Activated naive CD4-positive, alpha-beta T cell treated with anti-CD3 and anti-CD28 coated beads, Interleukin-2, amount 50 U/mL, for 72 hours (primary cell): ENCODE data around the gene CYB5R2. TPM values are rescaled to one million over a fixed set of nuclear protein-coding genes. Genes with fewer than 3 reads are reported as not detected.
"Not testable (repeated sequence)": the region's sequence is repeated elsewhere in the genome, so short reads cannot be mapped to it uniquely, and the experiment has no call there.

Experiments
- ATAC-seq, 2 donors: fragments of 150-1000 bp; cut with Tn5 transposase; 2 replicates each; pipeline ENCODE4 v1.10.0; 2021; ENCODE audit warnings: mild to moderate bottlenecking in 2 of 2, moderate library complexity in 2 of 2
- DNase-seq, 2 donors: peaks; one replicate each; pipeline ENCODE4 v3.0.0; 2021 to 2022; ENCODE audit warnings: low spot score in 2 of 2
- H3K27ac Mint-ChIP-seq, 2 donors: one replicate each; pipeline ENCODE4 v1.8.0; 2022; ENCODE audit warnings: mild to moderate bottlenecking in 2 of 2, mixed read lengths in 2 of 2
- H3K36me3 Mint-ChIP-seq, 2 donors: one replicate each; pipeline ENCODE4 v1.8.0; 2022; ENCODE audit warnings: mixed read lengths in 2 of 2
- H3K9me3 Mint-ChIP-seq, 2 donors: one replicate each; pipeline ENCODE4 v1.8.0; 2022; ENCODE audit warnings: mixed read lengths in 2 of 2
- total RNA-seq, 2 donors: library from RNA; stranded (reverse); gene quantifications; one replicate each; pipeline ENCODE4 v1.2.3, GENCODE V29; 2022

Gene CYB5R2
- total RNA-seq, 2 donors from 2014 or later = 0.77 to 26.9 TPM

DNA sequence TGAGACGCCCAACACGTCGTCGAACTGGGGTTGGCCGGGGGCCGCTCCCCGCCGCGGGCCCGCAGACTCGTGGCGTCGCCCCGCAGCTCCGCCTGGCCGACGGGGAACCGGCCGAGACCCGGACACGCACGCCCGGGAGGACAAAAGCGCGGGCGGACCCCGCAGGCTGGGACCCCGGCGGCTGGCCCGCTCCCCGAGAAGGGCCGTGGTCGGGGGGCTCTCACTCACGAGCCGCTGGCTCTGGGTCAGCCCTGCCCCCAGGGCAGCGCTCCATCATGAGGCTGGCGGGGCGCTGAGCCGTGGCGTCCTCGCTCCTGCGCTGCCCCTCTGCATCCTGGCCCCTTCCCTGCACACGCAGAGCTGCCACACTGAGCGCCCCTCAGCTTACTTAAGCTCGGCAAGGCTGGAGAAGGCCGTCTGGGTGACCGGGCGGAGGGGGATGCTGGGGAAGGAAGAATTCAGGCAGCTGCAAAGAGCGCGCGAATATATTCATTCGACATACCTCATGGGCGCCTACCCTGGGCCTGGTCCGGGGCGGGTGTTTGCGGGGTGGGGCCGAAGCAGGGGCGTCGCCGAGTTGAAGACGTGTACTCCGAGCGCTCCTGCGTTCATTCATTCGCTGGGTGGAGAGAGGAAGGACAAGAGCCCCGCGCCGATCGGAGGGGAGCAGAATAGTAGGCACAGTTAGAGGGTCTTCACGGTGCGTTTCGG is 579 bp upstream of the CYB5R2 start:
- Mint-ChIP-seq H3K27ac (peak overlapping the region in 1 of 2 donors; percentile 47), H3K36me3 (peaks cover 0 to 8% of the 10 kb centered on the region in 2 donors)
- ATAC-seq = peak in 1 of 2 donors; percentile 63

DNA sequence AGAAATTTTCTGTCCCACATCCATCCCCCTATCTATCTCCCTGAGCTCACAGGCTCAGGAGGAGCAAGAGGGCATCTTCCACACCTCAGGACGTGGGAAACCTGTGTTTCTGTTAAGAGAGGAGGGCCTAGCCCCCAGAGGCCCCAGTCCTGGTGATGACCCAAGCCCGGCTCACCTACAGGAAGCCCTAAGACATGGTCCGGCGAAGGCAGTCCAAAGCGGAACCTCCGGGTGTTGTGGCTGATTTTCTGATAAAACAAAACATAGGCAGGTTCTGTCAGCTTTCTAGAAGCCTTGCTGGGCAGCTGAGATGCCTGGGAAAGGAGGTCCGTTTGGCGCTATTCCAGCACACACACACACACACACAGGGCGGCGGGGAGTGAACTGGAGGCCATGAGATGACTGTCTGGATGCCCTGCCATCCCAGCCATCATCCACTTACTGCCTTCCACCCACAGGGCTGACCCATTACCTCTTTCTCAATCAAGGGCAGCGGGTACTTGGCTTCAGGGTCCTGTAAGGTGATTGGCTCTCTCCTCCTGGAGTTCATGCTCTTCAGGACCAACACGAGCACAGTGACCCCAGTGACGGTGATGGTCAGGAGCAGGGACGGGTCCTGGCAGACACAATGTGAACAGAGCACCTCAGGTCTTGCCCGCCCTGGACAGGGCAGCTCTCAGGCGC is 882 bp downstream of the CYB5R2 start:
- H3K27ac Mint-ChIP-seq = peak overlapping the region in 1 of 2 donors; percentile 60
- peaks cover 0 to 8% of the 10 kb centered on the region in 2 donors for H3K36me3 Mint-ChIP-seq
- no peaks in the 10 kb centered on the region for H3K9me3 Mint-ChIP-seq
- no peak for DNase-seq
- ATAC-seq = peak in 1 of 2 donors; percentile 0

More for the DNA sequence above, 579 bp upstream of the CYB5R2 start:
- no peak for DNase-seq
- H3K9me3 Mint-ChIP-seq = no peaks in the 10 kb centered on the region

DNA sequence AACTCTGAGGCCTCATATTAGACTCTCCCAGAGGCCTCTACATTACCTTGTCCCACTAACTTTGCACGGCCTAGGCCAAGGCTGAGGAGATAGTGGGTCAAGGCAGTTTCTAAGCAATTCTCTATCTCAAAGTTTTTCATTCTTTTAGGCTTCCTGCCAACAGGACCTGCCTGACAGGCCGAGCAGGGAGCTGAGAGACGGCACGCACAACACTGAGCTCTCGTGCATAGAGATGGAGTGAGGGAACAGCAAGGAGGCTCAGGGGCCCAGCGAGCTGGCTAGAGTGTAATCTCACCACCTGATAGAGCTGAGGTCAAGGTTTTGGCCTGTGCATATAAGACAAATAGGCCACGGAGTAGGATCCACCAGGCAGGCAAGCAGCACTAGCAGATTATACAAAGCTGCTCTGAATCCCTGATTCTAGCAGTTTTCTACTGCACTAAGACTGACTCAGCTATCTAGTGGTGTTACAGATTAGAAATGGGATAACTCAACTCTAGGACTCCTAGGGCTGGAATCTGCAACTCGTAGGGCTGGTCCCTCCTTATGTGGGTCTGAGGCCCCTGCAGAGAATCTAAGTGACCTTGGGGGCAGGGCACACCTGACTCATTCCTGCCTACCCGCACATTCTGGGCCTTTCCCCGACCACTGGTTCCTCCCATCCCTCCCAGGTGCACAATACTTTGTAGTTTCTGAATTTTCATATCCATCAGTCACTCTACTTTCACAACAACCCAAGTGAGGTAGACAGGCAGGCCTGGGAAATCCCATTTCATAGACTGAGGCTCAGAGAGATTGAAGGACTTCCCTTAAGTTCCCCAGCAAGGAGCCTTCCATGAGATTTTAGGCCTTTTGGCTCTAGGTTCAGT is 1.7 kb downstream of the CYB5R2 start:
- ATAC-seq (peak; percentile 74 to 82), DNase-seq (peak in 1 of 2 donors; percentile 44)
- H3K36me3 Mint-ChIP-seq = peaks cover 0 to 1% of the 10 kb centered on the region in 2 donors
- no peak overlapping the region for H3K27ac Mint-ChIP-seq
- H3K9me3 Mint-ChIP-seq = no peaks in the 10 kb centered on the region

DNA sequence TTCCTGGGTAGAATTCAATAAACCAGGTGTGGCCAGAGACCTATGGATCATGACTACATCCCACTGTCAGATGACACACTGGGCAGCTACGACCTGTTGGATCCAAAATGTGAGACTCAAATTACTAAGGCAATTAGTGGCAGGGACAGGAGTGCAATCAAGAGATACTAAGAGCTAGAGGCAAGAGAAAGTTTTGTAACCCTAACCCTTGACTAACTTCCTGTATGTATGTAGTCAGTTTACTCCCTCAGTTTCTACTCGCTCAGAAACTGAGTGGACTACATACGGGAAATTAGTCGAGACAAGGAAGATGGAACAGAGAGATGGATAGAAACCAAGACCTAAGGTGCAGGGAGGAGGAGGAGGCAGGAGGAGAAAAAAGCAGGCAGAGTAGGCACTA is 2.7 kb downstream of the CYB5R2 start:
- H3K9me3 Mint-ChIP-seq = no peaks in the 10 kb centered on the region
- no peaks in the 10 kb centered on the region for H3K36me3 Mint-ChIP-seq
- ATAC-seq = peak in 1 of 2 donors; percentile 21
- no peak overlapping the region for H3K27ac Mint-ChIP-seq
- no peak for DNase-seq

DNA sequence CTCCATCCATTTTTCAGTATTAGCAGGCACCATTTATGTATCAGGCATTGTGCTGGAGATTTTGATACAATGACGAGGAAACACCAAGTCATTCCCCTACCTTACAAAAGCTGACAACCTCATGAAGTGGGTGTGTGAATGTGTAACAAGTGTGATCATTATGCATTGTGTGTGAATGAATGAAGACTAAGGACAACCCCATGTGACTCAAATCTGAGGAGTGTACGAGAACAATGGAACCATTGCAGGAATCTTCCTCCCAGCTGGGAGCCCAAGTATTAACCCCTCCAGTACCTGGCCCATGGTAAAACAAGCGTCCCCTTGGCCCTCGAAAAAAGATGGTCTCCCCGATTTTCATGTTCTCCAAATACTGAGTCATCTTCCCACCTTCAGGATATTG is 4.4 kb downstream of the CYB5R2 start:
- no peaks in the 10 kb centered on the region for H3K9me3 Mint-ChIP-seq
- ATAC-seq (no peak), DNase-seq (no peak)
- H3K27ac Mint-ChIP-seq = no peak overlapping the region
- peaks cover 0 to 3% of the 10 kb centered on the region in 2 donors for H3K36me3 Mint-ChIP-seq

DNA sequence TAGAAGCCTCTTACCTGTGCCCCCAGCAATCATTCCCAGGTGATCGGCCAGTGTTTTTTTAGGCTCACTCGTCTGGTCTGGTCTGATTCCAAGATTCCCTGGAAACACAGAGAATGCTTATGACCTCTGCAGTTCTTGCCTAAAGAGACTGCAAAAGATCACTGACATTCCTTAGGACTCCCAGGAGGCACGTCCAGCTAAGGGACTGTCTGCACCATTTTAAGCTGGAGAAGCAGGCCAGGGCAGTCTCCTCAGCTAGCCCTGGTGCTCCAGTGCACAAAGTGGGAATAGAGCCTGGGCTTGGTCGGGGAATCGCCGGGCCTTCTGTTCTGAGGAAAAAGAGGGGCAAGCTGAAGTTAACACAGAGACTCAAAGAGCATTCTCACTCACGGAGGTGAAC is 4.8 kb downstream of the CYB5R2 start:
- Mint-ChIP-seq H3K36me3 (peaks cover 0 to 5% of the 10 kb centered on the region in 2 donors), H3K9me3 (no peaks in the 10 kb centered on the region), H3K27ac (no peak overlapping the region)
- ATAC-seq (no peak), DNase-seq (no peak)

DNA sequence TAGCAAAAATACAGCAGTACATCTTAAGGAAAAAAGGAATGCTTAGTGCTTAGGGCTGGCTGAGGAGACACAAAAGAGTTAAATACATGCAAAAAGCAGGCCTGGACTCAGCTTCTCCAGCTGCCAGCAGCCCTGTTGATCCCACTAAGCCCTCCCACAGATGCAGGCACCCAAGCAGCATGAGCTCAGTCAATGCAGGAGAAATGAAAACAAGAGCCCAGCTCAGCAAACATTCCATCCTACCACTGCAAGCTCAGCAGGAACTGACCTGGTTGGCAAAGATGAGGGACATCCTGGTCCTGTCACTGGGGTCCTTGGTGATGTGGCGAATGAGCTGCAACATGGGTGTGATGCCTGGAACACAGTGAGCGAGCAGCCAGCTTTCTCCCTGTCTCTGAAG is 5.8 kb downstream of the CYB5R2 start:
- no peak for DNase-seq
- ATAC-seq = no peak
- Mint-ChIP-seq H3K36me3 (peaks cover 0 to 5% of the 10 kb centered on the region in 2 donors), H3K27ac (no peak overlapping the region), H3K9me3 (no peaks in the 10 kb centered on the region)

DNA sequence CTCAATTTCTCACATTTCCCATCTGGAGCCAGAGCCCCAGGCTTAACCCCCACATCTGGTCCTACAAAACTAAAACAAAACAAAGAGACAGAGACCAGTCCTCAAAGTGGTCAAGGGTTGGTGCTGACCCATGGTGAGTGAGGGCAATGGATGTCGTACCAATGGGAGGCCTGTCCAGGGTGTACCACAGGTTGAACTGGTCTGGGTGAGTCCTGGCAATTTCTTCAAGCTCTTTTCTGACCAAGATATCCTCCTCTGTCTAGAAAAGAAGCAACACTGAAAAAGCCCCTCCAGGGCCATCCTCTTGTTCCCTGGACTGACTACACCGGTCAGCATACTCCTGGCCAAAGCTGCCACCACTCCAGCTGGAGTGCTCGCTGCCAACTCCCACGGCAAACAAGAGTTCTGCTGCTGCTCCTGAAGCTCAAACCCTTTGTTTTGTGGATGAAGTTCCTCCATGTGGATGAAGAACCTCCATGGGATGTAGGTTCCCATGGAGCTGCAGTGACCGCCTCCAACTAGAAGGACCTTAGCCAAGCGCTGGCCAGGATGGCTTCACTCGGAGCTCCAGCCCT is 6.9 kb downstream of the CYB5R2 start:
- no peaks in the 10 kb centered on the region for H3K9me3 Mint-ChIP-seq
- DNase-seq (no peak), ATAC-seq (no peak)
- H3K36me3 Mint-ChIP-seq = peaks cover 0 to 5% of the 10 kb centered on the region in 2 donors
- H3K27ac Mint-ChIP-seq = no peak overlapping the region

DNA sequence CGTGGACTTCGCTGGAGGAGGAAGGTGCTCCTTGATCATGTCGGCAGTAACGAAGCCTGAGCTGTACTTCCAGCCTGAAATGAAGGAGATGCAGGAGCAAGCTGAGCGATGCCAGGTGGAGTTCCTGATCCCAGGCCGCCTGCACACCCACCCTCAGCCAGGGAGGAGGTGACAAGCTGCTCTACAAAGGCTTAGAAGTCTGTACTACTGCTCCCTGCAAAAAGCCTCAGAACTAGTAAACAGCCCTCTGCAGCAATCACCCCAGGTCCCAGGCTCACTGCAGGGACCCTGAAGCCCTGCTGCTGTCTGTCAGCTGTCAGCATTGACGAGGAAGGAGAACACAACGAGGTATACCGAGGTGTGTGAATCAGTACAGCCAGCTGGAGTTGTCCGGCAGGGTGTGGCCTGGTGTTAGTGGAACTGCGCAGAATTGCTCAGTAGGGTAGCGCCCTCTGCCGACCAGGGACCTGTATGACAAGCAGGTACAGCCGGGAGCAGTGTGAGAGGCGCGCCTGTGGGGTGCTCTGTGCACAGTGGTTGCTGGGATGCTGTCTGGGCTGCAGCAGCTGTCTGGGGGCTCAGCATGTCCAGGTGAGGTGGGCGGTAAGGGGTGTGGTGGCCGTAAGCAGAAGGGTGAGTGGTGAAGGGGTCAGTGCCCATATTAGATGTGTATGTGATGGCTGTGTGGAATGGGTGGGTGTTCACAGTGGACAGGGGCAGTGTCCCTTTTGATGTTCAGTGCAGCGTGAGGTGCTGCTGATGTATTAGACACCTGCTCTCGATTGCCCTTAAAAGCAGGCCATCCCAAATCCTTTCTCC is 7.6 kb downstream of the CYB5R2 start:
- peak; percentile 92 to 94 for ATAC-seq
- peak overlapping the region; percentile 4 to 33 for H3K27ac Mint-ChIP-seq
- no peaks in the 10 kb centered on the region for H3K9me3 Mint-ChIP-seq
- peak; percentile 75 to 86 for DNase-seq
- peaks cover 0 to 5% of the 10 kb centered on the region in 2 donors for H3K36me3 Mint-ChIP-seq

DNA sequence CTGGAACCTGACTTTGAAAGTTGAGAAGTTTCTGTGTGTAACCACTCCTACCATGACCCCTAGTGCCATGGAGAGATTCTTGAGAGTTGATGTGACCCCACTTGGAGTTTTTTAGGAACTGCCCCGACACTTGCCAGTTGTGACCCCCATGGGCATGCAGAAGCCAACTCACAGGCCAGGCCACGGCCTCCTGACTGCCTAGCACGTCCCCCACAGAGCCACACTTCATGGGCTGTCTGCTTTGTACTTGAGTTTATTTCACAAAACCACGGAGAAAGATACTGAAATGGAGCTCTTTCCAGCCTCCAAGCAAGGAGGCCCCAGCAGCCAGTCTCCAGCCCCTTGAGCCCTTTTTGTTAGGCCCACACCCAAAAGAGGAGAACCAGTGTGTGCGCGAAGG is 8.4 kb downstream of the CYB5R2 start:
- ATAC-seq (no peak), DNase-seq (no peak)
- H3K9me3 Mint-ChIP-seq = no peaks in the 10 kb centered on the region
- peaks cover 0 to 5% of the 10 kb centered on the region in 2 donors for H3K36me3 Mint-ChIP-seq
- H3K27ac Mint-ChIP-seq = peak overlapping the region in 1 of 2 donors; percentile 4

DNA sequence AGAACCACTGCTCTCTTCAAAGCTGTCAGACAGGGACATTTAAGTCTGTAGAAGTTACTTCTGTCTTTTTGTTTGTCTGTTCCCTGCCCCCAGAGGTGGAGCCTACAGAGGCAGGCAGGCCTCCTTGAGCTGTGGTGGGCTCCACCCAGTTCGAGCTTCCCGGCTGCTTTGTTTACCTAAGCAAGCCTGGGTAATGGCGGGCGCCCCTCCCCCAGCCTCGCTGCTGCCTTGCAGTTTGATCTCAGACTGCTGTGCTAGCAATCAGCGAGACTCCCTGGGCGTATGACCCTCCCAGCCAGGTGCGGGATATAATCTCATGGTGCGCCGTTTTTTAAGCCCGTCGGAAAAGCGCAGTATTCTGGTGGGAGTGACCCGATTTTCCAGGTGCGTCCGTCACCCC is 9.8 kb downstream of the CYB5R2 start:
- DNase-seq, H3K27ac Mint-ChIP-seq, H3K9me3 Mint-ChIP-seq, H3K36me3 Mint-ChIP-seq, ATAC-seq: not testable (repeated sequence)

DNA sequence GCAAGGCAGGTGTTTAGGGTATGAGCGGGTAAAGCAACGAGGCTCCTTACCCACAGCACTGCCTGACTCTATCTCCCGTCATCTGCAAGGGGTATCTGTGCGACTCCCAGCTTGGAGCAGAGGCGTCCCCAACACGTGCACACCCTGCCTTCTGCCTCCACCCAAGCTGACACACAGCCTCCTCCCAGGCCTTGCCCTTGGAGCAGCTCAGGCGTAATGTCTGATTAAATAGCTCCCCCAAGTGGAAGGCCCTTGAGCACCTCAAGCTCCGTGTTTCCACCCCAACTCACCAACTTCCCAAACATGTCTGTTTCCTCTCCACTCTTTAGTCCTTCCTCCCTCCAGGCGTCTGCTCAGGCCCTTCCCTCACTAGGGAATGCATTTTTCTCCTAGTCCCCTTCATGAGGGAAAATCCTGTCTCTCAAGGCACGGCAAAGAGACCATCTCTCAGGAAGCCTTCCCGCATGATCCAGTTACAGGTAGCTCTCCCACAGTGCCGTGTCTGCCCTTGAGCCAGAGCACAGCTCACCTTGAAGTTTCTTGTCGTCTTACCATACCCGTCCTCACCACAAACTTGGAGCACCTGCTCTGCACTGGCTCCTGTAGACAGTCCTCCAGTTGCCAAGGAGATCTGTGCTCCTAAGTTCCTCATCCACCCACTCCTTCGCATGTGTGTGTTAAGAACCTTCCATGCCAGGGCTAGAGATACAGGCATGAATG is 15.8 kb downstream of the CYB5R2 start:
- peaks cover 9 to 26% of the 10 kb centered on the region in 2 donors for H3K36me3 Mint-ChIP-seq
- peak overlapping the region; percentile 15 to 62 for H3K27ac Mint-ChIP-seq
- peak; percentile 47 to 51 for ATAC-seq
- DNase-seq = no peak
- peaks cover 0 to 6% of the 10 kb centered on the region in 2 donors for H3K9me3 Mint-ChIP-seq

DNA sequence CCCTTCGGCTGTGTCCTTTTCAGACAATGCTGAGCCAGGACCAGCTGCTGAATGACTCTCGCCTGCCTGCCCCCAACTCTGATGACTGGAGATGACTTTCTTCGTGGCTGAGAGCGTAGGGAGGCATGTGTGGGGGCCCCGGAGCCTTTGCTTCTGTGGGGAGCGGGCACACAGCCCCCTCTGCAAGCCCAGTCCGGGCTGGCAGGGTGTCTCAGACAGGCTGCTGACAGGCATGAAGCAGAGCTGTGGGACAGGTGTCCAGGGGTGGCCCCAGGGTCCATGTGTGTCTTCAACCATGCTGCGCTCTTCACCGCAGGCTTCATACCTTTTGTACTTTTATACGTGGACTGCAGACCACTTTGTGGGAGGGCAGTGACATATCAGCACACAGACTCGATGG is 16.6 kb downstream of the CYB5R2 start:
- Mint-ChIP-seq H3K27ac (no peak overlapping the region), H3K36me3 (peaks cover 9 to 26% of the 10 kb centered on the region in 2 donors), H3K9me3 (peaks cover 0 to 6% of the 10 kb centered on the region in 2 donors)
- ATAC-seq (no peak), DNase-seq (no peak)

DNA sequence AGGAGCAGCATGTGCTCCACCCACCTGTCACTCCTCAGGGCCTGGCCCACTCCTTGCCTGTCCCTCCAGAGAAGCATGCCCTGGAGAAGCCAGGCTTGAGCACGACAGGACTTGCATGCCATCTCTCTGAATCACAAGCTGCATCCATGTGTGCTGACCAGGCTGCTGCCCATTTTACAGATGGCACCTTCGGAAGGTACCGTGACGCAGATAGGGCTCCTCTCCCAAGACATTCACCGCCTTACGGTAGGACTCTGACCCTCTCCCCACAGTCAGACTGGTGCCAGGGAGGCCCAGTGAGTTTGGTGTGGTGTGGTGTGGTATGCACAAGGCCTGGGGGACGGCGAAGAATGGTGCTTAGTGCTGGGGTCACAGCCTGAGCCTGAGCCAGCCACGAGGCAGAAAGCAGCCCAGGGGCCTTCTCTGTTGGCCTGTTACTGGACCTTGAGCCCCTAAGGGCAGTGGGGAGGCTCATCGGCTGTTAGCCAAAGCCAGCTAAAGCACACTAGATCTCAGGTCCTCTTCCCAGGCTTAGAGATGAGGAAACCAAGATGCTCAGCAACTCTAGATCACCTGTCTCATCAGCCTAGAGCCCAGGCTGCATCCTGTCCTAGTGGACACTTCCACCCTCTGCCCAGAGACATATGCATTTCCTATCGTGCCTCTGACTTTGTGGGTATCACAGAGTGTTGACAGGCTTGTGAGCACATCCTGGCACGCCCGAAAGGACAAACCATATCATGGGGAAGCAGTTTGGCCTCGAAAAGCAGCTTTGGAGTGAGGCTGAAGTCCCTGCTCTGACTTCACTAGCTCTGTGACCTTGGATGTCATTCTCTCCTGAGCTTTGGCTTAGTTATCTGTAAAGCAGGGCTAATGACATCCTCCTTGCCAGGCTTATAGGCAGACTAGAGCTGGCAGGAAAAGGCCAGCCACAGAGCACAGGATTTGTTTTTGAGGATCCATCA is 17.8 kb downstream of the CYB5R2 start:
- H3K36me3 Mint-ChIP-seq = peaks cover 9 to 26% of the 10 kb centered on the region in 2 donors
- ATAC-seq = no peak
- DNase-seq = no peak
- peaks cover 0 to 6% of the 10 kb centered on the region in 2 donors for H3K9me3 Mint-ChIP-seq
- no peak overlapping the region for H3K27ac Mint-ChIP-seq
